H1 (cell line): ENCODE measurements around the gene STK39. TPM values are rescaled to one million over a fixed set of nuclear protein-coding genes. Genes with fewer than 3 reads are reported as not detected.

Source experiments
- CTCF ChIA-PET: fragments of 300-600 bp; sonication (Branson Sonifier 250); formaldehyde crosslinking; loops from one replicate; lab custom pipeline; 2021; ENCODE audit not compliant: partially characterized antibody; lab: Charles Lee
- POLR2A ChIA-PET: fragments of 300-600 bp; sonication (Branson Sonifier 250); formaldehyde crosslinking; loops from one replicate; lab custom pipeline; 2021; ENCODE audit warnings: inconsistent platforms; ENCODE audit not compliant: partially characterized antibody; lab: Charles Lee
- DNase-seq, 2 experiments: peaks; one replicate each; pipeline versions ENCODE4 v3.0.0 to v3.0.0-alpha.2; 2010 to 2022; ENCODE audit warnings: low spot score in 2 of 2, low read depth in 1 of 2, mixed read lengths in 1 of 2
- FAIRE-seq: peaks from 2 replicates; lab custom pipeline; 2011; peaks lifted over from hg19 to GRCh38; lab: Jason Lieb, UNC
- H2AFZ ChIP-seq: 2 replicates; pipeline ENCODE4 v1.8.1; 2012; ENCODE audit warnings: low read length, inconsistent platforms
- H2AK5ac ChIP-seq: 2 replicates; pipeline ENCODE4 v1.6.1; 2013; ENCODE audit warnings: low read depth, low read length
- H2BK120ac ChIP-seq: replicated peaks from 2 replicates; pipeline ENCODE3; 2013; ENCODE audit warnings: low read depth, low read length, inconsistent platforms
- H2BK12ac ChIP-seq: 2 replicates; pipeline ENCODE4 v1.6.1; 2013; ENCODE audit warnings: low read depth, low read length
- H2BK15ac ChIP-seq: 2 replicates; pipeline ENCODE4 v1.6.1; 2013; ENCODE audit warnings: low read length
- H2BK20ac ChIP-seq: 2 replicates; pipeline ENCODE4 v1.6.1; 2013; ENCODE audit warnings: low read length
- H2BK5ac ChIP-seq: 2 replicates; pipeline ENCODE4 v1.6.1; 2013; ENCODE audit warnings: low read depth, low read length
- H3K14ac ChIP-seq: 2 replicates; pipeline ENCODE4 v1.6.1; 2013; ENCODE audit warnings: inconsistent platforms; ENCODE audit not compliant: insufficient read length
- H3K18ac ChIP-seq: 2 replicates; pipeline ENCODE4 v1.6.1; 2013; ENCODE audit warnings: low read length; ENCODE audit errors: extremely low read depth
- H3K23ac ChIP-seq: 2 replicates; pipeline ENCODE4 v1.6.1; 2013; ENCODE audit warnings: inconsistent platforms; ENCODE audit not compliant: insufficient read length
- H3K23me2 ChIP-seq: 2 replicates; pipeline ENCODE4 v1.6.1; 2013; ENCODE audit warnings: low read depth, low read length
- H3K27ac ChIP-seq: 2 replicates; pipeline ENCODE4 v1.6.1; 2011; ENCODE audit warnings: low read depth, low read length, inconsistent platforms
- H3K27me3 ChIP-seq, 4 experiments: replicated peaks in 1 of 4; 1 replicate in 1 of 4; 2 replicates in 3 of 4; pipeline versions ENCODE4 v1.6.1 to v1.8.1; 2011 to 2013; ENCODE audit warnings: low read length in 3 of 4, mild to moderate bottlenecking in 3 of 4, inconsistent platforms in 2 of 4, mixed read lengths in 2 of 4, moderate library complexity in 1 of 4; ENCODE audit not compliant: control insufficient read depth in 3 of 4, insufficient read depth in 3 of 4; ENCODE audit errors: extremely low read depth in 1 of 4
- H3K36me3 ChIP-seq, 4 experiments: 2 replicates each; pipeline versions ENCODE4 v1.6.1 to v1.8.1; 2011 to 2013; ENCODE audit warnings: mild to moderate bottlenecking in 4 of 4, low read length in 3 of 4, moderate library complexity in 2 of 4, control low read depth in 1 of 4, inconsistent platforms in 1 of 4; ENCODE audit not compliant: insufficient read depth in 4 of 4, control insufficient read depth in 2 of 4
- H3K4ac ChIP-seq: replicated peaks from 2 replicates; pipeline ENCODE3; 2013; ENCODE audit warnings: low read length, low read depth, mixed read lengths, inconsistent platforms; ENCODE audit not compliant: insufficient read length
- H3K4me1 ChIP-seq, 4 experiments: replicated peaks in 1 of 4; 1 replicate in 1 of 4; 2 replicates in 3 of 4; pipeline versions ENCODE4 v1.6.1 to v1.8.1; 2011 to 2013; ENCODE audit warnings: low read length in 3 of 4, inconsistent platforms in 2 of 4, mixed read lengths in 1 of 4; ENCODE audit not compliant: insufficient read depth in 4 of 4, control insufficient read depth in 3 of 4
- H3K4me2 ChIP-seq, 2 experiments: 2 replicates each; pipeline versions ENCODE4 v1.6.1 to v1.8.1; 2011 to 2013; ENCODE audit warnings: low read depth in 2 of 2, low read length in 2 of 2, control low read depth in 1 of 2, inconsistent platforms in 1 of 2, mild to moderate bottlenecking in 1 of 2; ENCODE audit not compliant: insufficient read depth in 1 of 2
- H3K4me3 ChIP-seq, 4 experiments: fragments of 200-600, 300-600 bp in 1 of 4; sonication (generic), shearing (Covaris generic), sonication (Bioruptor Twin) in 1 of 4; 2 replicates each; pipeline versions ENCODE4 v1.5.1 to v1.8.1; 2011 to 2016; ENCODE audit warnings: low read length in 4 of 4, low read depth in 3 of 4, control low read depth in 2 of 4, inconsistent platforms in 2 of 4, mild to moderate bottlenecking in 2 of 4, mixed read lengths in 1 of 4, moderate library complexity in 1 of 4; ENCODE audit not compliant: insufficient read depth in 2 of 4; ENCODE audit errors: extremely low read depth in 1 of 4
- H3K56ac ChIP-seq: replicated peaks from 2 replicates; pipeline ENCODE3; 2013; ENCODE audit warnings: low read depth, mild to moderate bottlenecking, mixed read lengths, low read length, inconsistent platforms; ENCODE audit not compliant: insufficient read length
- H3K79me1 ChIP-seq: 2 replicates; pipeline ENCODE4 v1.6.1; 2013; ENCODE audit warnings: low read depth, low read length, control low read depth
- H3K79me2 ChIP-seq, 2 experiments: 2 replicates each; pipeline versions ENCODE4 v1.6.1 to v1.8.1; 2012 to 2013; ENCODE audit warnings: low read length in 2 of 2, mild to moderate bottlenecking in 2 of 2, inconsistent platforms in 1 of 2; ENCODE audit not compliant: insufficient read depth in 2 of 2, control insufficient read depth in 1 of 2
- H3K9ac ChIP-seq, 4 experiments: replicated peaks in 1 of 4; 1 replicate in 1 of 4; 2 replicates in 3 of 4; pipeline versions ENCODE4 v1.6.1 to v1.8.1; 2011 to 2013; ENCODE audit warnings: low read depth in 3 of 4, low read length in 3 of 4, control low read depth in 2 of 4, mild to moderate bottlenecking in 2 of 4, moderate library complexity in 2 of 4, inconsistent platforms in 1 of 4; ENCODE audit errors: extremely low read depth in 1 of 4
- H3K9me3 ChIP-seq, 2 experiments: 2 replicates each; pipeline versions ENCODE4 v1.6.1 to v1.8.1; 2012 to 2013; ENCODE audit warnings: mild to moderate bottlenecking in 2 of 2, moderate library complexity in 2 of 2, control low read depth in 1 of 2, inconsistent platforms in 1 of 2, low read depth in 1 of 2, low read length in 1 of 2, mixed read lengths in 1 of 2; ENCODE audit not compliant: insufficient read depth in 2 of 2
- H4K20me1 ChIP-seq, 2 experiments: replicated peaks in 1 of 2; 2 replicates each; pipeline versions ENCODE3 to v1.8.1; 2011 to 2013; ENCODE audit warnings: inconsistent platforms in 2 of 2, low read length in 2 of 2, mild to moderate bottlenecking in 1 of 2; ENCODE audit not compliant: insufficient read depth in 2 of 2, control insufficient read depth in 1 of 2
- H4K5ac ChIP-seq: 2 replicates; pipeline ENCODE4 v1.6.1; 2013; ENCODE audit warnings: low read length, low read depth, mixed read lengths, inconsistent platforms; ENCODE audit not compliant: insufficient read length
- H4K8ac ChIP-seq: 2 replicates; pipeline ENCODE4 v1.8.0; 2013; ENCODE audit warnings: mild to moderate bottlenecking, moderate library complexity, low read length, inconsistent platforms; ENCODE audit not compliant: insufficient read depth; ENCODE audit errors: extremely low read depth
- H4K91ac ChIP-seq: replicated peaks from 2 replicates; pipeline ENCODE3; 2013; ENCODE audit warnings: low read length, mixed read lengths, inconsistent platforms; ENCODE audit not compliant: insufficient read length
- ASH2L ChIP-seq: fragments of 200-600, 300-600 bp; sonication (generic); IDR thresholded peaks from one replicate; pipeline ENCODE4 v1.7.1; 2017; ENCODE audit warnings: low read length
- CEBPB ChIP-seq: IDR thresholded peaks from 2 replicates; pipeline ENCODE4 v1.6.1; 2012; ENCODE audit warnings: low read depth, low read length
- GABPA ChIP-seq: IDR thresholded peaks from 2 replicates; pipeline ENCODE4 v1.6.1; 2011; ENCODE audit warnings: mild to moderate bottlenecking, low read length, moderate library complexity, borderline replicate concordance; ENCODE audit not compliant: insufficient read depth
- GTF2F1 ChIP-seq: IDR thresholded peaks from 2 replicates; pipeline ENCODE4 v1.6.1; 2012; ENCODE audit warnings: low read depth, low read length, improper control_type of control experiment, borderline replicate concordance
- POU5F1 ChIP-seq: IDR thresholded peaks from 2 replicates; pipeline ENCODE4 v1.6.1; 2011; ENCODE audit warnings: low read depth, mild to moderate bottlenecking, low read length, moderate library complexity
- SP4 ChIP-seq: IDR thresholded peaks from 2 replicates; pipeline ENCODE4 v1.6.1; 2012; ENCODE audit warnings: low read length, inconsistent platforms
- TAF7 ChIP-seq: optimal IDR thresholded peaks from 2 replicates; pipeline ENCODE3; 2011; ENCODE audit warnings: low read depth, mild to moderate bottlenecking, inconsistent platforms, low read length, moderate library complexity, borderline replicate concordance
- TCF12 ChIP-seq: IDR thresholded peaks from 2 replicates; pipeline ENCODE4 v1.6.1; 2011; ENCODE audit warnings: low read depth, mild to moderate bottlenecking, low read length
- polyA plus RNA-seq, 7 experiments: library from polyadenylated mRNA; depleted of rRNA in 3 of 7; stranded (reverse) in 5 of 7; unstranded in 2 of 7; fragments of >200 nt in 5 of 7; fragments of 200-250 nt in 2 of 7; gene quantifications; 1 replicate in 5 of 7; 2 replicates in 1 of 7; 4 replicates in 1 of 7; pipeline versions ENCODE4 v1.2.1 to v1.2.3, GENCODE V29; 2011 to 2013; ENCODE audit warnings: missing spikeins in 2 of 7, mixed read lengths in 2 of 7
- total RNA-seq: library from RNA; stranded (reverse); fragmentation: NEBNext Ultra II Directional; extraction: Animal tissue kit (Norgen Biotek cat#: 25700); gene quantifications from 2 replicates; pipeline ENCODE4 v1.2.1, GENCODE V29; 2021

STK39 gene
- total and polyA plus RNA-seq, 2 of the 8 experiments (the other 6 are each of a cell fraction or from before 2014, with no cell fraction given), result 13.7 to 23.8 TPM

GRCh38 chr2:168295051-168295450 is 47.7 kb upstream of the STK39 start:
- CTCF ChIA-PET, result interaction anchor here (0.7 to 1.6 kb wide), 4 partner anchors 10 to 512 kb away, joined by 4 to 6 read pairs (median 4); no protein-coding TSS in a partner anchor
- TF ChIP-seq ASH2L, result no peak
- TF ChIP-seq TCF12, result no peak
- no peak for TF ChIP-seq POU5F1
- TF ChIP-seq TAF7, result no peak
- TF ChIP-seq CEBPB, result no peak
- TF ChIP-seq GTF2F1, result no peak
- TF ChIP-seq SP4, result no peak
- TF ChIP-seq GABPA, result no peak

More at GRCh38 chr2:168295051-168295450, 47.7 kb upstream of the STK39 start:
- no peak overlapping the region for H2BK20ac ChIP-seq
- H3K9me3 ChIP-seq, result no peaks in the 10 kb centered on the region
- no peak overlapping the region for H3K27ac ChIP-seq
- H3K4me3 ChIP-seq, result no peak overlapping the region
- H4K91ac ChIP-seq, result no peak overlapping the region
- POLR2A ChIA-PET, result no interaction called here
- no peak overlapping the region for H4K5ac ChIP-seq
- H3K14ac ChIP-seq, result no peak overlapping the region
- H2AFZ ChIP-seq, result no peak overlapping the region
- no peaks in the 10 kb centered on the region for H4K20me1 ChIP-seq
- FAIRE-seq, result no peak
- no peak overlapping the region for H3K23ac ChIP-seq
- no peak overlapping the region for H3K9ac ChIP-seq
- no peaks in the 10 kb centered on the region for H3K27me3 ChIP-seq
- no peaks in the 10 kb centered on the region for H3K79me2 ChIP-seq
- H3K4me2 ChIP-seq, result no peak overlapping the region
- no peak overlapping the region for H3K18ac ChIP-seq
- no peak overlapping the region for H2BK12ac ChIP-seq
- H3K4me1 ChIP-seq, result peaks cover 0 to 4% (median 0%) of the 10 kb centered on the region in 4 experiments; a peak in 1 of 7 replicates
- no peaks in the 10 kb centered on the region for H3K79me1 ChIP-seq
- H3K56ac ChIP-seq, result no peak overlapping the region
- H2BK120ac ChIP-seq, result no peak overlapping the region
- H3K36me3 ChIP-seq, result no peaks in the 10 kb centered on the region
- H2BK5ac ChIP-seq, result no peak overlapping the region
- H2BK15ac ChIP-seq, result no peak overlapping the region
- H3K23me2 ChIP-seq, result no peaks in the 10 kb centered on the region
- no peak overlapping the region for H2AK5ac ChIP-seq
- no peak overlapping the region for H4K8ac ChIP-seq
- DNase-seq, result no peak
- H3K4ac ChIP-seq, result no peak overlapping the region
